GM12878 (cell line): ENCODE results near the gene CREB5. TPM values are rescaled to one million over a fixed set of nuclear protein-coding genes. Genes with fewer than 3 reads are reported as not detected.

ENCODE experiments used
- BRCA1 ChIP-seq: IDR thresholded peaks from 2 replicates; pipeline ENCODE4 v1.6.1; 2011; ENCODE audit warnings: low read depth, low read length, improper control_type of control experiment
- CBX5 ChIP-seq: sonication (generic); IDR thresholded peaks from 2 replicates; pipeline ENCODE4 v1.6.1; 2016; ENCODE audit warnings: low read depth, moderate library complexity, mild to moderate bottlenecking, inconsistent platforms
- CEBPZ ChIP-seq: fragments of 150-350 bp; IDR thresholded peaks from 2 replicates; pipeline ENCODE4 v1.6.1; 2016; ENCODE audit warnings: low read depth, low read length
- CREM ChIP-seq: IDR thresholded peaks from 2 replicates; pipeline ENCODE4 v1.6.1; 2014; ENCODE audit warnings: antibody characterized with exemption, low read depth
- EGR1 ChIP-seq, 2 experiments: IDR thresholded peaks; 1 replicate in 1 of 2; 2 replicates in 1 of 2; pipeline ENCODE4 v1.6.1; 2011 to 2012; ENCODE audit warnings: low read depth in 2 of 2, low read length in 2 of 2, borderline replicate concordance in 1 of 2, mild to moderate bottlenecking in 1 of 2, moderate library complexity in 1 of 2
- ESRRA ChIP-seq: IDR thresholded peaks from 2 replicates; pipeline ENCODE4 v1.6.1; 2012; ENCODE audit warnings: mild to moderate bottlenecking, low read length, improper control_type of control experiment
- FOS ChIP-seq: IDR thresholded peaks from 3 replicates; pipeline ENCODE4 v1.6.1; 2011; ENCODE audit warnings: borderline replicate concordance; ENCODE audit not compliant: insufficient read length; ENCODE audit errors: extremely low read depth
- FOXK2 ChIP-seq: fragments of 450-650 bp; IDR thresholded peaks from 2 replicates; pipeline ENCODE4 v1.6.1; 2017; ENCODE audit warnings: mild to moderate bottlenecking, moderate library complexity
- HDAC2 ChIP-seq: fragments of 200-600 bp; sonication (generic); IDR thresholded peaks from 2 replicates; pipeline ENCODE4 v1.6.1; 2017
- IKZF2 ChIP-seq, 2 experiments: fragments of 450-650 bp; IDR thresholded peaks; 2 replicates each; pipeline ENCODE4 v1.6.1; 2017; ENCODE audit warnings: mild to moderate bottlenecking in 2 of 2, moderate library complexity in 2 of 2
- IRF3 ChIP-seq: fragments of 450-650 bp; IDR thresholded peaks from 2 replicates; pipeline ENCODE4 v1.6.1; 2014; ENCODE audit warnings: mild to moderate bottlenecking
- IRF5 ChIP-seq: fragments of 450-650 bp; IDR thresholded peaks from 2 replicates; pipeline ENCODE4 v1.6.1; 2017; ENCODE audit warnings: borderline replicate concordance
- JUND ChIP-seq: IDR thresholded peaks from 2 replicates; pipeline ENCODE4 v1.6.1; 2012; ENCODE audit warnings: low read depth, mild to moderate bottlenecking, low read length, improper control_type of control experiment, moderate library complexity
- MTA3 ChIP-seq: IDR thresholded peaks from 2 replicates; pipeline ENCODE4 v1.6.1; 2012; ENCODE audit warnings: low read length, inconsistent platforms, borderline replicate concordance
- NR2C2 ChIP-seq: IDR thresholded peaks from 2 replicates; pipeline ENCODE4 v1.6.1; 2011; ENCODE audit warnings: borderline replicate concordance, low read depth; ENCODE audit not compliant: control insufficient read depth, insufficient read length
- PAX5 ChIP-seq: IDR thresholded peaks from 2 replicates; pipeline ENCODE4 v1.6.1; 2011; ENCODE audit warnings: low read depth, low read length, borderline replicate concordance
- PBX3 ChIP-seq: IDR thresholded peaks from 2 replicates; pipeline ENCODE4 v1.6.1; 2011; ENCODE audit warnings: mild to moderate bottlenecking, low read depth, low read length, moderate library complexity; ENCODE audit not compliant: insufficient replicate concordance
- POLR2AphosphoS5 ChIP-seq: IDR thresholded peaks from 2 replicates; pipeline ENCODE4 v1.6.1; 2011; ENCODE audit warnings: mild to moderate bottlenecking, low read length, inconsistent platforms
- SP1 ChIP-seq: IDR thresholded peaks from one replicate; pipeline ENCODE4 v1.6.1; 2011; ENCODE audit warnings: low read depth, low read length
- SREBF1 ChIP-seq: IDR thresholded peaks from 2 replicates; pipeline ENCODE4 v1.6.1; 2012; ENCODE audit warnings: mild to moderate bottlenecking, low read length
- TAF1 ChIP-seq: IDR thresholded peaks from 2 replicates; pipeline ENCODE4 v1.6.1; 2011; ENCODE audit warnings: mild to moderate bottlenecking, low read depth, low read length, borderline replicate concordance
- YBX1 ChIP-seq: fragments of 450-650 bp; IDR thresholded peaks from 2 replicates; pipeline ENCODE4 v1.6.1; 2016; ENCODE audit warnings: antibody characterized with exemption
- ZNF384 ChIP-seq: IDR thresholded peaks from 2 replicates; pipeline ENCODE4 v1.6.1; 2012; ENCODE audit warnings: low read depth, mild to moderate bottlenecking, low read length, improper control_type of control experiment, borderline replicate concordance
- ZZZ3 ChIP-seq: IDR thresholded peaks from 2 replicates; pipeline ENCODE4 v1.6.1; 2011; ENCODE audit warnings: low read depth; ENCODE audit not compliant: control insufficient read depth, insufficient read length
- polyA plus RNA-seq, 11 experiments: library from polyadenylated mRNA; depleted of rRNA in 4 of 11; unstranded in 6 of 11; stranded (reverse) in 5 of 11; fragments of >200 nt; fragmentation: Nextera tagmentation in 4 of 11; fragmentation: Illumina TruSeq in 1 of 11; extraction: Ambion mirVana in 4 of 11; extraction: Trizol in 1 of 11; gene quantifications; 1 replicate in 1 of 11; 2 replicates in 10 of 11; pipeline versions ENCODE4 v1.2.1 to v1.2.3, GENCODE V29; 2011 to 2016; ENCODE audit warnings: inconsistent platforms in 2 of 11, missing spikeins in 2 of 11, low read depth in 1 of 11
- total RNA-seq, 4 experiments: library from RNA; depleted of rRNA in 3 of 4; stranded (reverse); fragments of >200 nt in 3 of 4; fragmentation: Illumina TruSeq in 1 of 4; extraction: Trizol in 1 of 4; gene quantifications; 2 replicates each; pipeline versions ENCODE4 v1.2.1 to v1.2.3, GENCODE V29; 2013 to 2021

The CREB5 gene
- total and polyA plus RNA-seq, 10 of the 15 experiments (the other 5 are each of a cell fraction or from before 2014, with no cell fraction given) = 12.9 to 74.1 (median 53.0) TPM

- TF ChIP-seq CBX5 = no peak
- no peak for TF ChIP-seq FOXK2
- no peak for TF ChIP-seq PBX3
- TF ChIP-seq ZZZ3 = no peak
- peak; percentile 54 for TF ChIP-seq SP1
- TF ChIP-seq ZNF384 = no peak
- TF ChIP-seq NR2C2 = no peak
- TF ChIP-seq EGR1 (IDR thresholded peaks at IDR 0.05; ENCODE audit: borderline replicate concordance in 1 of 2, low read depth in 2 of 2, low read length in 2 of 2) = peak in 1 of 2 experiments; percentile 92; a peak in 2 of 3 replicates
- no peak for TF ChIP-seq POLR2AphosphoS5
- no peak for TF ChIP-seq BRCA1
- no peak for TF ChIP-seq IRF3
- TF ChIP-seq HDAC2 = no peak
- no peak for TF ChIP-seq IRF5
- no peak for TF ChIP-seq TAF1
- no peak for TF ChIP-seq CEBPZ
- no peak for TF ChIP-seq FOS
- TF ChIP-seq YBX1 = no peak
- TF ChIP-seq SREBF1 = no peak
- peak; percentile 81; the same call in 1 of the 2 replicates for TF ChIP-seq PAX5
- TF ChIP-seq JUND = no peak
- no peak for TF ChIP-seq ESRRA
- TF ChIP-seq IKZF2 (IDR thresholded peaks at IDR 0.05) = peak; percentile 95 to 97
- TF ChIP-seq MTA3 = peak; percentile 83; the same call in 1 of the 2 replicates
- TF ChIP-seq CREM = peak; percentile 49; the same call in 1 of the 2 replicates
Measured at GRCh38 chr7:28509251-28510025, 97.1 kb downstream of the CREB5 start (continued).
